HepG2 (cell line): ENCODE data around the gene CORO7.

Experiments
- CBX5 ChIP-seq: sonication (generic); formaldehyde crosslinking; IDR thresholded peaks from 2 replicates; pipeline ENCODE4 v1.4.0; 2020; ENCODE audit warnings: missing genetic modification reagents, borderline replicate concordance
- EZH2 ChIP-seq: conservative IDR thresholded peaks from 2 replicates; pipeline ENCODE4 v1.6.1; 2012; ENCODE audit warnings: mild to moderate bottlenecking, low read depth, low read length, moderate library complexity
- GTF2F1 ChIP-seq: fragments of 150-350 bp; IDR thresholded peaks from 2 replicates; pipeline ENCODE4 v1.6.1; 2014; ENCODE audit warnings: low read length
- KAT7 ChIP-seq: IDR thresholded peaks from 2 replicates; pipeline ENCODE4 v1.6.1; 2018; ENCODE audit warnings: borderline replicate concordance, missing compliant biosample characterization
- MATR3 ChIP-seq: sonication (generic); formaldehyde crosslinking; IDR thresholded peaks from 2 replicates; pipeline ENCODE4 v1.4.0; 2020; ENCODE audit warnings: missing genetic modification reagents
- MEIS1 ChIP-seq: sonication (generic); formaldehyde crosslinking; IDR thresholded peaks from 2 replicates; pipeline ENCODE4 v1.9.0; 2021; ENCODE audit warnings: mild to moderate bottlenecking, missing genetic modification reagents, moderate library complexity, borderline replicate concordance
- MXI1 ChIP-seq: IDR thresholded peaks from 3 replicates; pipeline ENCODE4 v1.6.1; 2012; ENCODE audit warnings: low read depth, low read length, inconsistent platforms, borderline replicate concordance
- POLR2A ChIP-seq, 2 experiments: IDR thresholded peaks; 2 replicates each; pipeline ENCODE4 v1.6.1; 2011; ENCODE audit warnings: low read depth in 2 of 2, low read length in 2 of 2, mild to moderate bottlenecking in 1 of 2, moderate library complexity in 1 of 2; ENCODE audit not compliant: insufficient read depth in 1 of 2
- POLR2AphosphoS5 ChIP-seq: IDR thresholded peaks from 2 replicates; pipeline ENCODE4 v1.6.1; 2012; ENCODE audit warnings: low read depth, low read length
- THRA ChIP-seq: sonication (generic); formaldehyde crosslinking; IDR thresholded peaks from 2 replicates; pipeline ENCODE4 v1.4.0; 2020; ENCODE audit warnings: missing genetic modification reagents, borderline replicate concordance
- TF ChIP-seq, protein P1 (sequence below): sonication (generic); formaldehyde crosslinking; IDR thresholded peaks from 2 replicates; pipeline ENCODE4 v1.4.0; 2020; ENCODE audit warnings: missing genetic modification reagents, borderline replicate concordance
- TF ChIP-seq, protein P2 (sequence below): sonication (generic); formaldehyde crosslinking; IDR thresholded peaks from 2 replicates; pipeline ENCODE4 v1.5.0; 2020; ENCODE audit warnings: mild to moderate bottlenecking, missing genetic modification reagents, moderate library complexity
- TF ChIP-seq, protein P3 (sequence below): sonication (generic); formaldehyde crosslinking; conservative IDR thresholded peaks from 2 replicates; pipeline ENCODE4 v1.4.0; 2020; ENCODE audit warnings: missing genetic modification reagents
- TF ChIP-seq, protein P4 (sequence below): sonication (generic); formaldehyde crosslinking; IDR thresholded peaks from 2 replicates; pipeline ENCODE4 v1.4.0; 2020; ENCODE audit warnings: missing genetic modification reagents

DNA sequence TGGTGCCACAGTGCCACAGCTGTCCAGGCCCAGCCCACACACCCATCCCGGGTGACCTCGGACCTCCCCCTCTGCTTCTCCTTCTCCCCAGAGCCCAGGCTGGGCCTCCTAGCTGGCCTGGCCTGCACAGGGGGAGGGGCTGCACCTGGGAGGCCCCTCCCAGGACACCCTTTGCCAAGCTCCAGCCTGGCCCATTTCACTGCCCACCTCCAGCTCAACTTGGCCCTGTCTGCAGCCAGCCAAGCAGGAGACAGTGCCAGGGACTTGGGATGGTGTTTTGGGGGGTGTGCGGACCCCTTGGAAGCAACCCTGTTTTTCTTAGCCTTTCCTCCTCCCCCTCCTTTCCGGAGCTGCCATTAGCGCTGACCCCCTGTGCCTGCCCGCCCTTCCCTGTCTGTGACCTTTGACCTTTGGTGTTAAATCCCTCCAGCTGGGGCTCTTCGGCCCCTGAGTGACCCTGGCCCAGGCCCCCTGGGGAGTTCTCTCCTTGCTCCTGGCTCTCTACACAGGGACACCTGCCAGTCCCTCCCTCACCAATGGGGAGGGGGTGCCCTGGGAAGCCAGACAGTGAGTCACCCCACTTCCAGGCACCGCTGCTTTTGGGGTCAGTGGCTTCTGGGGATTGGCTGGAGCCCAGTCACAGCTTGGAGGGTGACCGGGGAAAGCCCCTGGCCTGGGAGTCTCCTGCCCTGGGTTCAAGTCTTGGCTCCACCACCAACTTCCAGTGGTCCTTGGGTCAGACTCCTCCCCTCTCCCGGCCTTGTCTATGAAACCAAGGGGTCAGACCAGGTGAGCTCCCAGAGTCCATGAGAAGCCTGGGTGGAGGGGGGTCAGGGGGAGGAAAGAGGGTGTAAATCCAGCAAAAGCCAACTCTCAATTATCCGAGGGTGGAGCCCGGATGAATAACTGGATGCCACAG, 98.6 kb downstream of the CORO7 start:
- TF ChIP-seq, protein P1, sequence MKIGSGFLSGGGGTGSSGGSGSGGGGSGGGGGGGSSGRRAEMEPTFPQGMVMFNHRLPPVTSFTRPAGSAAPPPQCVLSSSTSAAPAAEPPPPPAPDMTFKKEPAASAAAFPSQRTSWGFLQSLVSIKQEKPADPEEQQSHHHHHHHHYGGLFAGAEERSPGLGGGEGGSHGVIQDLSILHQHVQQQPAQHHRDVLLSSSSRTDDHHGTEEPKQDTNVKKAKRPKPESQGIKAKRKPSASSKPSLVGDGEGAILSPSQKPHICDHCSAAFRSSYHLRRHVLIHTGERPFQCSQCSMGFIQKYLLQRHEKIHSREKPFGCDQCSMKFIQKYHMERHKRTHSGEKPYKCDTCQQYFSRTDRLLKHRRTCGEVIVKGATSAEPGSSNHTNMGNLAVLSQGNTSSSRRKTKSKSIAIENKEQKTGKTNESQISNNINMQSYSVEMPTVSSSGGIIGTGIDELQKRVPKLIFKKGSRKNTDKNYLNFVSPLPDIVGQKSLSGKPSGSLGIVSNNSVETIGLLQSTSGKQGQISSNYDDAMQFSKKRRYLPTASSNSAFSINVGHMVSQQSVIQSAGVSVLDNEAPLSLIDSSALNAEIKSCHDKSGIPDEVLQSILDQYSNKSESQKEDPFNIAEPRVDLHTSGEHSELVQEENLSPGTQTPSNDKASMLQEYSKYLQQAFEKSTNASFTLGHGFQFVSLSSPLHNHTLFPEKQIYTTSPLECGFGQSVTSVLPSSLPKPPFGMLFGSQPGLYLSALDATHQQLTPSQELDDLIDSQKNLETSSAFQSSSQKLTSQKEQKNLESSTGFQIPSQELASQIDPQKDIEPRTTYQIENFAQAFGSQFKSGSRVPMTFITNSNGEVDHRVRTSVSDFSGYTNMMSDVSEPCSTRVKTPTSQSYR (CRISPR knock-in tag), result no peak
- TF ChIP-seq POLR2AphosphoS5 (no peak), CBX5 (CRISPR knock-in tag) (no peak), THRA (no peak), MXI1 (no peak), GTF2F1 (no peak), MEIS1 (CRISPR knock-in tag) (no peak), POLR2A (IDR thresholded peaks at IDR 0.05; ENCODE audit: insufficient read depth in 1 of 2, low read depth in 2 of 2, low read length in 2 of 2) (no peak), MATR3 (CRISPR knock-in tag) (no peak), KAT7 (CRISPR knock-in tag) (no peak), EZH2 (no peak)
- TF ChIP-seq, protein P2, sequence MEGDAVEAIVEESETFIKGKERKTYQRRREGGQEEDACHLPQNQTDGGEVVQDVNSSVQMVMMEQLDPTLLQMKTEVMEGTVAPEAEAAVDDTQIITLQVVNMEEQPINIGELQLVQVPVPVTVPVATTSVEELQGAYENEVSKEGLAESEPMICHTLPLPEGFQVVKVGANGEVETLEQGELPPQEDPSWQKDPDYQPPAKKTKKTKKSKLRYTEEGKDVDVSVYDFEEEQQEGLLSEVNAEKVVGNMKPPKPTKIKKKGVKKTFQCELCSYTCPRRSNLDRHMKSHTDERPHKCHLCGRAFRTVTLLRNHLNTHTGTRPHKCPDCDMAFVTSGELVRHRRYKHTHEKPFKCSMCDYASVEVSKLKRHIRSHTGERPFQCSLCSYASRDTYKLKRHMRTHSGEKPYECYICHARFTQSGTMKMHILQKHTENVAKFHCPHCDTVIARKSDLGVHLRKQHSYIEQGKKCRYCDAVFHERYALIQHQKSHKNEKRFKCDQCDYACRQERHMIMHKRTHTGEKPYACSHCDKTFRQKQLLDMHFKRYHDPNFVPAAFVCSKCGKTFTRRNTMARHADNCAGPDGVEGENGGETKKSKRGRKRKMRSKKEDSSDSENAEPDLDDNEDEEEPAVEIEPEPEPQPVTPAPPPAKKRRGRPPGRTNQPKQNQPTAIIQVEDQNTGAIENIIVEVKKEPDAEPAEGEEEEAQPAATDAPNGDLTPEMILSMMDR (CRISPR knock-in tag), result no peak
- TF ChIP-seq, protein P3, sequence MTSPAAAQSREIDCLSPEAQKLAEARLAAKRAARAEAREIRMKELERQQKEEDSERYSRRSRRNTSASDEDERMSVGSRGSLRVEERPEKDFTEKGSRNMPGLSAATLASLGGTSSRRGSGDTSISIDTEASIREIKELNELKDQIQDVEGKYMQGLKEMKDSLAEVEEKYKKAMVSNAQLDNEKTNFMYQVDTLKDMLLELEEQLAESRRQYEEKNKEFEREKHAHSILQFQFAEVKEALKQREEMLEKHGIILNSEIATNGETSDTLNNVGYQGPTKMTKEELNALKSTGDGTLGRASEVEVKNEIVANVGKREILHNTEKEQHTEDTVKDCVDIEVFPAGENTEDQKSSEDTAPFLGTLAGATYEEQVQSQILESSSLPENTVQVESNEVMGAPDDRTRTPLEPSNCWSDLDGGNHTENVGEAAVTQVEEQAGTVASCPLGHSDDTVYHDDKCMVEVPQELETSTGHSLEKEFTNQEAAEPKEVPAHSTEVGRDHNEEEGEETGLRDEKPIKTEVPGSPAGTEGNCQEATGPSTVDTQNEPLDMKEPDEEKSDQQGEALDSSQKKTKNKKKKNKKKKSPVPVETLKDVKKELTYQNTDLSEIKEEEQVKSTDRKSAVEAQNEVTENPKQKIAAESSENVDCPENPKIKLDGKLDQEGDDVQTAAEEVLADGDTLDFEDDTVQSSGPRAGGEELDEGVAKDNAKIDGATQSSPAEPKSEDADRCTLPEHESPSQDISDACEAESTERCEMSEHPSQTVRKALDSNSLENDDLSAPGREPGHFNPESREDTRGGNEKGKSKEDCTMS (CRISPR knock-in tag), result no peak
- TF ChIP-seq, protein P4, sequence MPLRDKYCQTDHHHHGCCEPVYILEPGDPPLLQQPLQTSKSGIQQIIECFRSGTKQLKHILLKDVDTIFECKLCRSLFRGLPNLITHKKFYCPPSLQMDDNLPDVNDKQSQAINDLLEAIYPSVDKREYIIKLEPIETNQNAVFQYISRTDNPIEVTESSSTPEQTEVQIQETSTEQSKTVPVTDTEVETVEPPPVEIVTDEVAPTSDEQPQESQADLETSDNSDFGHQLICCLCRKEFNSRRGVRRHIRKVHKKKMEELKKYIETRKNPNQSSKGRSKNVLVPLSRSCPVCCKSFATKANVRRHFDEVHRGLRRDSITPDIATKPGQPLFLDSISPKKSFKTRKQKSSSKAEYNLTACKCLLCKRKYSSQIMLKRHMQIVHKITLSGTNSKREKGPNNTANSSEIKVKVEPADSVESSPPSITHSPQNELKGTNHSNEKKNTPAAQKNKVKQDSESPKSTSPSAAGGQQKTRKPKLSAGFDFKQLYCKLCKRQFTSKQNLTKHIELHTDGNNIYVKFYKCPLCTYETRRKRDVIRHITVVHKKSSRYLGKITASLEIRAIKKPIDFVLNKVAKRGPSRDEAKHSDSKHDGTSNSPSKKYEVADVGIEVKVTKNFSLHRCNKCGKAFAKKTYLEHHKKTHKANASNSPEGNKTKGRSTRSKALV, result no peak
